Measurements from ENCODE around the gene CP. TPM values are rescaled to one million over a fixed set of nuclear protein-coding genes. Genes with fewer than 3 reads are reported as not detected.

CP gene
- total RNA-seq, 1 experiment from 2014 or later = 5.8 TPM

GRCh38 chr3:149179220-149179619, 42.4 kb downstream of the CP start:
- ATAC-seq = no peak
- POLR2A ChIA-PET = interaction anchor here (0.6 kb wide), 1 partner anchor 59 kb away, joined by 3 read pairs; no protein-coding TSS in a partner anchor
- peaks cover 9% of the 10 kb centered on the region; the same call in 1 of the 2 replicates for H3K36me3 ChIP-seq (ENCODE audit: control insufficient read depth, insufficient read depth, low read length)
- DNase-seq (ENCODE audit: low read depth, low spot score) = peak; percentile 20
- intact Hi-C loops (cut with micrococcal nuclease; ENCODE audit: unreplicated experiment) (no loop called here), in situ Hi-C loops (cut with HindIII; ENCODE audit: low pct_unique_long_range_greater_than_20kb, low sequenced_read_pairs) (no loop called here)
- BruUV-seq (replicated peaks) = no TSS peak
- no peaks in the 10 kb centered on the region for H3K27me3 ChIP-seq (ENCODE audit: control insufficient read depth, insufficient read depth, low read length)
- TF ChIP-seq POLR2AphosphoS5 (IDR thresholded peaks at IDR 0.05; ENCODE audit: low read depth, low read length) (no peak), SIN3A (IDR thresholded peaks at IDR 0.05; ENCODE audit: borderline replicate concordance, insufficient read depth, low read depth, low read length) (no peak), REST (IDR thresholded peaks at IDR 0.05; ENCODE audit: insufficient read depth in 1 of 2, low read depth in 2 of 2, low read length in 1 of 2) (no peak), TCF7L2 (IDR thresholded peaks at IDR 0.05; ENCODE audit: low read depth, low read length) (no peak)
- TF ChIP-seq, protein P1, sequence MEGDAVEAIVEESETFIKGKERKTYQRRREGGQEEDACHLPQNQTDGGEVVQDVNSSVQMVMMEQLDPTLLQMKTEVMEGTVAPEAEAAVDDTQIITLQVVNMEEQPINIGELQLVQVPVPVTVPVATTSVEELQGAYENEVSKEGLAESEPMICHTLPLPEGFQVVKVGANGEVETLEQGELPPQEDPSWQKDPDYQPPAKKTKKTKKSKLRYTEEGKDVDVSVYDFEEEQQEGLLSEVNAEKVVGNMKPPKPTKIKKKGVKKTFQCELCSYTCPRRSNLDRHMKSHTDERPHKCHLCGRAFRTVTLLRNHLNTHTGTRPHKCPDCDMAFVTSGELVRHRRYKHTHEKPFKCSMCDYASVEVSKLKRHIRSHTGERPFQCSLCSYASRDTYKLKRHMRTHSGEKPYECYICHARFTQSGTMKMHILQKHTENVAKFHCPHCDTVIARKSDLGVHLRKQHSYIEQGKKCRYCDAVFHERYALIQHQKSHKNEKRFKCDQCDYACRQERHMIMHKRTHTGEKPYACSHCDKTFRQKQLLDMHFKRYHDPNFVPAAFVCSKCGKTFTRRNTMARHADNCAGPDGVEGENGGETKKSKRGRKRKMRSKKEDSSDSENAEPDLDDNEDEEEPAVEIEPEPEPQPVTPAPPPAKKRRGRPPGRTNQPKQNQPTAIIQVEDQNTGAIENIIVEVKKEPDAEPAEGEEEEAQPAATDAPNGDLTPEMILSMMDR (IDR thresholded peaks at IDR 0.05) = no peak
- CTCF ChIA-PET = interaction anchor here (0.6 kb wide), 1 partner anchor 401 kb away, joined by 3 read pairs; no protein-coding TSS in a partner anchor
- peak overlapping the region; percentile 78 for H3K27ac ChIP-seq (ENCODE audit: low read length)
- H3K9me3 ChIP-seq (ENCODE audit: control insufficient read depth, insufficient read depth, low read depth, low read length) = peaks cover 16% of the 10 kb centered on the region; the same call in 1 of the 2 replicates
- H3K4me3 ChIP-seq (ENCODE audit: low read depth in 2 of 2, low read length in 2 of 2) = no peak overlapping the region
- H3K4me1 ChIP-seq (ENCODE audit: control insufficient read depth, insufficient read depth, low read length) = peaks cover 25% of the 10 kb centered on the region

DNA sequence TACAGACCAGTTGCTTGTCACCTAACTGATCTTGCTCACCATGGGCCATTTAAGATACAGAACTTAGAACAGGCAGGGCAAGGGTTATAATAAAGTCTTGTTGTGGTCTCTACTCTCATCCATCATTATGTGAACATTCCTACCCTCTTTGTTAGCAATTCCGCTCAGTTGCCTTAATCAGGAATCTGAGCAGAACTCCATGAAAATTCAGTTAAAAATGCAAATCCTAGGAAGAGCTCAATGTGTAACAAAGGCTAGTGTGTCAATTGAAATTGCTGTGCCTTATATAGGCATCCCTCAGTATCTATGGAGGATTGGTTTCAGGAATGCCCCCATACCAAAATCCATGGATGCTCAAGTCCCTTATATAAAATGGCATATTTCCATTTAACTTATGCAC, 44.5 kb downstream of the CP start:
- H3K36me3 ChIP-seq (ENCODE audit: control insufficient read depth, insufficient read depth, low read length) = peaks cover 27% of the 10 kb centered on the region
- peaks cover 19% of the 10 kb centered on the region for H3K9me3 ChIP-seq (ENCODE audit: control insufficient read depth, insufficient read depth, low read depth, low read length)
- ChIA-PET POLR2A (no interaction called here), CTCF (no interaction called here)
- no peak for DNase-seq (ENCODE audit: low read depth, low spot score)
- in situ Hi-C loops (cut with HindIII; ENCODE audit: low pct_unique_long_range_greater_than_20kb, low sequenced_read_pairs) = no loop called here
- peak overlapping the region; percentile 37; the same call in 1 of the 2 replicates for H3K27ac ChIP-seq (ENCODE audit: low read length)
- peaks cover 26% of the 10 kb centered on the region for H3K4me1 ChIP-seq (ENCODE audit: control insufficient read depth, insufficient read depth, low read length)
- H3K4me3 ChIP-seq (ENCODE audit: low read depth in 2 of 2, low read length in 2 of 2) = no peak overlapping the region
- intact Hi-C loops (cut with micrococcal nuclease; ENCODE audit: unreplicated experiment) = no loop called here
- ATAC-seq = no peak
- no TSS peak for BruUV-seq (replicated peaks)
- H3K27me3 ChIP-seq (ENCODE audit: control insufficient read depth, insufficient read depth, low read length) = no peaks in the 10 kb centered on the region
- TF ChIP-seq, protein P1 (IDR thresholded peaks at IDR 0.05) = no peak
